ENCODE results near the gene LRRK1.

- TF ChIP-seq CTCF (conservative IDR thresholded peaks at IDR 0.05; ENCODE audit: low read depth, low read length) = no peak
- no peak for TF ChIP-seq EZH2 (IDR thresholded peaks at IDR 0.05; ENCODE audit: low read length, unreplicated experiment)
Observed at GRCh38 chr15:101087172-101087769, 168.1 kb downstream of the LRRK1 start.
